Stimulated activated CD4-positive, alpha-beta T cell treated with anti-CD3 and anti-CD28 coated beads, TNF-alpha, amount 100 ng/mL, for 4 hours (primary cell): ENCODE measurements around the gene PMS1.
"Not testable (repeated sequence)": the region's sequence is repeated elsewhere in the genome, so short reads cannot be mapped to it uniquely, and the experiment has no call there.

ENCODE experiments used
- DNase-seq, 3 experiments: peaks; one replicate each; pipeline ENCODE4 v3.0.0-alpha.2; 2020; ENCODE audit warnings: low read depth in 3 of 3

PMS1 gene

GRCh38 chr2:189783927-189784867 is at the start of gene PMS1, which contains the start of gene ORMDL1:
TSS of gene PMS1 (plus strand) at chr2:189784450. CDS start at chr2:189791810, 7,360 bp downstream.
TSS of gene ORMDL1 (minus strand) at chr2:189784339. CDS start at chr2:189782595, 1,744 bp downstream.
- peak; percentile 85 to 91 (median 90) for DNase-seq

DNA sequence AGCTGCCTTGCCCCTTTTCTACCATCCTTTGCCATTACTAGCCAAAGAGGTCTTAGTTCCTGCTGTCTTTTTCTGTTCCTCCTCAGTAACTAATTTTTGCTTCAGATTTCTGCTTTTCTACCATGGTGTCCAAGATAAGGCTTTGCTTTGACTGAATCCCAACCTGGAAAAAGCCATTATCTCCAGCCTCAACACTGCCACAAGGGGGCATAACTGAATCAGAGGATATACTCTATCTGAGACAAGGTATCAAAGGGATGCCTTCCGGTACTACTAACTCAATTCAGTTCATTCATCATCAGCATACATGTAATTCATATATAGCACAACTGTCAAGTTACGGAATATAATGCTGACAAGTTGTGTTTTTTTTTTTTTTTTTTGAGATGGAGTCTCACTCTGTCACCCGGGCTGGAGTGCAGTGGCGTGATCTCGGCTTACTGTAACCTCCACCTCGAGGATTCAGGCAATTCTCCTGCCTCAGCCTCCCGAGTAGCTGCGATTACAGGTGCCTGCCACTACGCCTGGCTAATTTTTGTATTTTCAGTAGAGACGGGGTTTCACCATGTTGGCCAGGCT is 33.1 kb upstream of the PMS1 start:
- no peak for DNase-seq

- DNase-seq, result no peak
These were observed 27.8 kb upstream of the PMS1 start for GRCh38 chr2:189756311-189756952.

- DNase-seq, result not testable (repeated sequence)
These were observed 24.1 kb upstream of the PMS1 start for GRCh38 chr2:189760154-189760553.

GRCh38 chr2:189762229-189762550 is 22.1 kb upstream of the PMS1 start:
- no peak for DNase-seq

DNA sequence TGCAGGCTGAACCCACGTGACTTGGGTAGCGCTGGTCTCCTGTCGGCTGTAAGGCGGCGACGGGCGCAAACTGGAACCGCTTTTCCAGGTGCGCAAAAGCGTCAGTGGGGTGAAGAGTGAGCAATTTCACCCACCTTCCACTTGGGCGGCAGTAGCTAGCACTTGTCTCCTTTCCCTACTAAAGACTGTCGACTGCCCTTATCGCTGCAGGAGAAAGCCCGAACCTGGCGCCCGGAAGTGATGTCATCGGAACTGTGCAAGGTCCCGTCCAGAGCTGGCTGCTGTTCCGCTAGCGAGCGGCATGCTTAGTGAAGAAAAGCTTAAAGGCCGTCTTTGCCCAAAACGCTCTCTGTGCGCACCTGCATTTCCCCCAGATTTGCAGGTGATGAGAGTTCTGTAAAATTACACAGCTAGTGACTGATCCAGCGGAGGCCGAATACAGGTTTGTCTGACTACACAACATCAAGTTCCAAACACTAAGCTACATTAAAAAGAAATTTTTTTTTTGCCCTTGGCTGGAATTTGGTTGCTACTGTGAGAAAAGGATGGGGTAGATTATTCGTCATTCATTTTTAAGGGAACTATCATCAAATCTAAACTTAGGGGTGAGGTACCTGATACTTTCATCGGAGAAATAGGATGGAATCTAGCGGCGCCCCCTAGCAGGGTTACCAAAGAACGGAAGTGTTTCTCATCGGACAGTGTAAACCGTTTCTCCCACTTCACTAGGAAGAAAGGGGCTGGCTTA is 21.5 kb upstream of the PMS1 start, which contains the start of gene OSGEPL1:
TSS of gene OSGEPL1 (minus strand) at position 242 of the 748 bp plus-strand sequence. CDS start 1,152 bp downstream, outside the sequence.
- peak; percentile 81 to 85 (median 84) for DNase-seq

DNA sequence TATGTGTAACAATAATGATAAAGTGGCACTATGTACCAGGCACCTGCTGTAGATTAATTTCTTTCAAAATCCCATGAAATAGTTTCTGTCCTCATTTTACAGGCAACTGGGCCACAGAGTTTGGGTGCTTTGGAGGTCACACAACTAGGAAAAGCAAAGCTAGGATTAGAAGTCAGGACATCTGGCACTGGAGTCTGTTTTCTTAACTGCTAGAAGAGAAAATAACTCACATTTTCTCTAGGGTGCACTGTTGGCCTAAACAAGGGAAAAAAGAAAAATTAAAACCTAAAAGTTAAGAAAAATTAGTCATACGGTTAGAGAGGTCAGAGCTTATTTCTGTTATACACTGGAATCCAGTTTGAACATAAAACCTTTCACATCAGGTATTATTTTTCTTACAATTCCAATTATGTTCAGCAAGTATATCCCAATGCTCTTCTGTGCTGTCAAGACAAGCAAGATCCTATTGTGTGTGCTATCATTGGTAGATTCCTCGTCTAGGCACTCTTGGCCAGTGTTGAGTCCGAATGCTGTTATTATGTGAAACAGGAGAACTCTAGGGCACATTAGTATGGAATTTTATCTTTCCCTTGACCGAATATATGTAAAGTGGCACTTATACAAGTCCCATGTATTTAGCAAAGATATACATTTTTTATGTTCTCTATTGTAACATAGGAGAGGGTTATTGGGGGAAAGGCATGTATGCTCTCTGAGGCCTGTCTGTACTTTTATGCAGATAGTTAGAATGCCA is 20.2 kb upstream of the PMS1 start:
- no peak for DNase-seq

GRCh38 chr2:189770590-189771322 is 13.5 kb upstream of the PMS1 start:
- no peak for DNase-seq

DNA sequence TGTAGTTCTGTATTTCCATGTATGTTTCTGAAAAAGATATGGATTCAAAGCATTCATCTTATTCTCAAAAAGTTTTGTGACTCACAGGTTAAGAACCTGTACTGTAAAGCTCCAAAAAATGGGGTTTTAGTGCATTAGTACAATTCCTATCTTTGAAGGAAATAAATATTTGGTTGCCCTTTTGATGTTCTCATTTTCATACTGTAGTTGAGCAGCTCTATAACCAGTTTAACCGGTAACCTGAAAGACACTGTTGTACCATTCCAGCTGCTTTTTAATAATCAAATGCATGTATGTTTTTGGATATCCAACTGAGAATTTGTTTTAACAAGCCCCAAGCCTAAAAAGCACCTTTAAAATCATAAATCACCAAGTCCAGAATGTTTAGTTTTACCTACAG is 12.0 kb upstream of the PMS1 start:
- no peak for DNase-seq

DNA sequence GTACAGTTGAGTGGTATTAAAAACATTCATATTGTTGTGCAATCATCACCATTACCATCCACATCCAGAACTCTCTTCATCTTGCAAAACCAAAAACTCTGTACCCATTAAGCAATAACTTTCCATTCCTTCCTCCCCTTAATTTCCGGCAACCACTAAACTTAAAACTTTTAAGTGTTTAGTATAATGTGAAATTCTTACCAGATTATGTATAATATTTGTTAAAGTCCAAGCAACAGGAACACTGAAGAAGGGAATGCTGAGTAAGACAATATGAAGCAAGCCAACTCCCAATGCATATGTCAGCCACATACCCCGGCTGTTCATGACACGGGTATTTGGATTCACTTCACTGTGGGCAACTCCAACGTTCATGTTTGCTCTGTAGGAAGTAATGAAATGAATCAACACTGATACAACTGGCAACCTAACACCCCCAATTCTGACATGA is 2.0 kb upstream of the PMS1 start:
- no peak for DNase-seq

DNA sequence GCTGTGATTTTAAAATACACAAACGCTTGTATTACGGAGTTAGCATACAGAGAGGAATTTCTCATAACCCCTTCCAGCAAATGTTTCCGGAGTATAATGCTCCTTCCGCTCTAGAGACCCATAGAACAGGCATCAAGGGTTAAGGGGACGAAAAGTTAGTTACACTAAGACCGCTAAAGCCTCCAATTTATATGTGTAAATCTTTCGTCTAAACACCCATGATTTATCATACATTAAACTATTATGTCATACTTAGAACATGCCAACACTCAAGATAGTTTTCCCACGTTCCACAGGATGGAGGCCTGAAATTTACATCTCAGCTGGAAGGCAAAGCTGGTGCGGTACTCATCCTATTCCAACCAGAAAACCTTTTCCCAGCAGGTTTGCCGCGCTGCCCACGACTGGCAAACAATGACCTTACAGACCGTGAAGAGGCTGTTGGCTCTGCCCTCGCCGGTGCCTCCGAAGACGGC is 761 bp upstream of the PMS1 start:
- no peak for DNase-seq

DNA sequence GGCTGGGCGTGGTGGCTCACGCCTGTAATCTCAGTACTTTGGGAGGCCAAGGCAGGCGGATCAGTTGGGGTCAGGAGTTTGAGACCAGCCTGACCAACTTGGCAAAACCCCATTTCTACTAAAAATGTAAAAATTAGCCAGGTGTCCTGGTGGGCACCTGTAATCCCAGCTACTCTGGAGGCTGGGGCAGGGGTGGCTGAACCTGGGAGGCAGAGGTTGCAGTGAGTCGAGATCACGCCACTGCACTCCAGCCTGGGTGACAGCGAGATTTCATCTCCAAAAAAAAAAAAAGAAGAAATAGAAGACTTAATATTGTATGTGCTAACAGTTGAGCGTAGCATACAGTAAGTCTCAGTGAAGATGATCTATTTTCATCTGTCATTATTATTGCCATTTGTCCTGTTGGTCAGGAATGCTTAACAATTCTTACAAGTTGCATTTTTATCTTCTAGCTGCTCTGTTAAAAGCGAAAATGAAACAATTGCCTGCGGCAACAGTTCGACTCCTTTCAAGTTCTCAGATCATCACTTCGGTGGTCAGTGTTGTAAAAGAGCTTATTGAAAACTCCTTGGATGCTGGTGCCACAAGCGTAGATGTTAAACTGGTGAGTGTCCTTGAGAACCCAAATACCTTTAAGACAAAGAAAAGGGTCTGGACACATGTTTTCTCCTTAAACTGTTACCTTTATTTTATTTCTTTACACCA is 7.2 kb downstream of the PMS1 start:
- DNase-seq, result no peak

GRCh38 chr2:189794310-189794709 is 10.1 kb downstream of the PMS1 start:
- no peak for DNase-seq

DNA sequence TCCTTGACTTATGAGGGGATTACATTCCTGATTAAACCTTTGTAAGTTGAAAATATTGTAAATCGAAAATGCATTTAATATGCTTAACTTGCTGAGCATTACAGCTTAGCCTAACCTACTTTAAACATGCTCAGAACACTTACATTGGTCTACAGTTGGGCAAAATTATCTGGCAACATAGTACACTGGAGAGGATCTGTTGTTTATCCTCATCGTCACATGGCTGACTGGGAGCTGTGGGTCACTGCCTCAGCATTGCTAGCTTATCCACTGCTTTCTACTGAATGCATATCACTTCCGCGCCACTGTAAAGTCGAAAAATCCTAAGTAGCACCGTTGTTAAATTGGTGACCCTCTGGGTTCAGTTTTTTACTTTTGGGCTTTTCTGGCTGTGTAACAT is 13.7 kb downstream of the PMS1 start:
- DNase-seq, result no peak

DNA sequence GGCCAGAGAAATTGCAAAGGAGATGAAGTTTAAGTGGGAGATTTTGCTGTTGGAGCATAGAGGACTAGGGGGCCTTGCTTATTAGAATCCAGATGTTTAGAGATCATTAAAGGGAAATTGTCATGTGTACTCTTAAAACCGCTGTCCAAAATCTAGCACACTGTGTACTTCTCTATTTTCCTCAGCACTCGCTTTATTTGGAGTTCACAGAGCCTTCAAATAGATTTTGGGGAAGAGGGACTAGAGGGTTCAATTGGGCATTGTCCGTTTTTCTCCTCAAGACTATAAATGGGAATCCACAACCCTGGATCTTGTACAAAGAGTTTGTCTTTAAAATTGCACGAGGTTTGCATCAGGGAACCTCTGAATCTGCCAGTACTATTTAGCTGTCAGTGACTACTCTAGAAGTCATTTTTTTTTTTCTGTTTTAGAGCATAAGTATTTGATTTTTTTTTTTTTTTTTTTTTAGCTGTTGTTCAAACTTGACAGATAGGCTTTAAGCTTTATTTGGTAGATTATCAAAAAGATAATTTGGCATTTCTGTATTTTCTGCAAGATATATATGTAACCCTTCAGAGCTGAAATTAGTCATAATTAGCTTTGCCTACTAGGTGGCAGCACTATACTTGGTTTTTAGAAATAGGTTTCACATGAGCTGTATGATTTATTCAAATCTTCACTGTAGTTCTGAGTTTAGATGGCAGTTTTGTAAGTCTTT is 14.2 kb downstream of the PMS1 start:
- DNase-seq, result no peak

- no peak for DNase-seq
These were observed 14.7 kb downstream of the PMS1 start for GRCh38 chr2:189799030-189799331.

DNA sequence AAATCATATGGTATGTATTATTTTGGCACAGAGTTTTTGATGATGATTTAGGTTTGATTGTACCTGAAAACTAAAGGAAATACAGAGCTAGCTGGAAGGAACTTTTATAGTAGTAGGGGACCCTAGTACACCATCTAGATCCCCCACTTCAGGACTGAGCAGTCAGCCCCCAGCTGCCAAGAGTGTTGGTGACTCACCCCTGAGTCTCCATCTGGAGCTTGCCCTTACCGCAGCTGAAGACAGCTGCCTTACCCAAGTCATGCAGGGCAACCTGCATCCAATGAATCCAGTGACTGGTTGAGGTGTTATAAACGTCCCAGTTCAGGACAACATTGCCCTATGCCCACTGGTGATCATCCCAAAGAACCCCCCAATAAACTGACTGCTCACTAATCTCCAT is 15.3 kb downstream of the PMS1 start:
- DNase-seq, result no peak

DNA sequence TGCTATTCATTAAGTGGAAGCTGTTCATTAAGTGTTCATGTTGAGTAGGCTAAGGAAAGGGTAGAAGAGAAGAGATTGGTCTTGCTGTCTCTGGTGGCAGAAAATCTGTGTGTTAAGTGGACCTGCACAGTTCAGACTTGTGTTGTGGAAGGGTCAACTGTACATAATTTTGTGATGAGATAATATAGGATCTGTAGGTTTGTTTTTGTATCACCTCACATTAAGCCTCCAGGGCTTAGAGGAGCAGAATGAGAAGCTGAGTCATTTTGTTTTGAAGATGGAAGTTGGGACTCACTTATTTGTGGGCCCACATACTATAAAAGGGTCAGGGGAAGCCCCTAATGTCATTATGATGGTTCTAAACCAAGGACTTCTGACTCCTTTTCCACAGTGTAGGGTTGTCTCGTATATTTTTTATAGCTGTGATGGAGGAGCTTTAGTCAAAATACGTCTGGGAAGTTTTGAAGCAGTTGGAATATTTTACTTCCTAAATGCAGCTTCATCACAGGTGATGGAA is 18.2 kb downstream of the PMS1 start:
- no peak for DNase-seq

DNA sequence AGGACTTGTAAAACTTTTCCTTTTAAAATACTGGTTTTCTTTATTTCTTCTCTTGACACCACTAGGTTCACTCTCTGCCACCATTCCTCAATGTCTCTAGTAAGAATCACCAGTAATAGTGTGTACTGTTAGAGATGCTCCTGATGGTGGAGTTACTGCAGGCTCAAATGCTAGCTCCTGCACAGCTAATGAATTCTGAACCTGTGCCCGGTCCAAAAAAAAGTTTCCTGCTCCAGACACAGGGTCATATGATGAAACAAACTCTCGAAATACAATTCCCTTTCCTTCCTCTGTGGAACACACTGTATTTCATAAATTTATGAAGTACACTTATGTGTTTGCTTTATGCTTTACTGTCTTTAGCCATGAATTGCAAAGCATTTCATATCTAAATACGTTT is 19.2 kb downstream of the PMS1 start:
- no peak for DNase-seq
